Measurements from ENCODE around the gene YIPF7.

GRCh38 chr4:44684648-44685047 is 33.2 kb upstream of the YIPF7 start:
- TF ChIP-seq CTCF (IDR thresholded peaks at IDR 0.05) (no peak), POLR2A (IDR thresholded peaks at IDR 0.05) (no peak)

Measured in esophagus squamous epithelium (tissue), 4 donors.